ENCODE measurements around the gene AGFG1.
"Not testable (repeated sequence)": the region's sequence is repeated elsewhere in the genome, so short reads cannot be mapped to it uniquely, and the experiment has no call there.

The AGFG1 gene

GRCh38 chr2:227551836-227552235 lies 79.9 kb downstream of the AGFG1 start:
- no peak for DNase-seq

- no peak for DNase-seq
Observed at GRCh38 chr2:227562581-227562980, 90.6 kb downstream of the AGFG1 start.

- DNase-seq: no peak
Observed at GRCh38 chr2:227565080-227565479, 93.1 kb downstream of the AGFG1 start.

- no peak for DNase-seq
Observed at GRCh38 chr2:227566012-227566411, 94.1 kb downstream of the AGFG1 start.

GRCh38 chr2:227568852-227569169 lies 96.9 kb downstream of the AGFG1 start:
- DNase-seq: no peak

- DNase-seq: no peak
Observed at GRCh38 chr2:227570615-227571014, 98.7 kb downstream of the AGFG1 start.

- DNase-seq: no peak
Observed at GRCh38 chr2:227576110-227576509, 104.2 kb downstream of the AGFG1 start.

- DNase-seq: no peak
Observed at GRCh38 chr2:227576812-227577211, 104.9 kb downstream of the AGFG1 start.

GRCh38 chr2:227577555-227577954 lies 105.6 kb downstream of the AGFG1 start:
- no peak for DNase-seq

- no peak for DNase-seq
Observed at GRCh38 chr2:227578642-227579041, 106.7 kb downstream of the AGFG1 start.

GRCh38 chr2:227579791-227580190 lies 107.8 kb downstream of the AGFG1 start:
- DNase-seq: no peak

GRCh38 chr2:227582369-227582768 lies 110.4 kb downstream of the AGFG1 start:
- no peak for DNase-seq

GRCh38 chr2:227592694-227593387 lies 120.9 kb downstream of the AGFG1 start:
- DNase-seq: no peak

- no peak for DNase-seq
Observed at GRCh38 chr2:227595797-227596196, 123.8 kb downstream of the AGFG1 start.

- DNase-seq: no peak
Observed at GRCh38 chr2:227597036-227597435, 125.1 kb downstream of the AGFG1 start.

GRCh38 chr2:227597998-227598397 lies 126.0 kb downstream of the AGFG1 start:
- no peak for DNase-seq

- not testable (repeated sequence) for DNase-seq
Observed at GRCh38 chr2:227598835-227599503, 127.0 kb downstream of the AGFG1 start, which contains the start of gene SCYGR2. SCYGR2 (plus strand) TSS chr2:227598893; CDS start chr2:227598893, 0 bp downstream.

- DNase-seq: no peak
Observed at GRCh38 chr2:227602358-227602757, 130.4 kb downstream of the AGFG1 start.

GRCh38 chr2:227606476-227606875 lies 134.5 kb downstream of the AGFG1 start:
- DNase-seq: no peak

GRCh38 chr2:227607941-227608340 lies 136.0 kb downstream of the AGFG1 start:
- DNase-seq: no peak

- DNase-seq: no peak
Observed at GRCh38 chr2:227608561-227609338, 136.8 kb downstream of the AGFG1 start.

GRCh38 chr2:227610123-227610522 lies 138.2 kb downstream of the AGFG1 start:
- no peak for DNase-seq

Measured in NCI-H1436 treated with DMSO at 0.1 percent for 48 hours (cell line).